ENCODE results near the gene GLDC. TPM values are rescaled to one million over a fixed set of nuclear protein-coding genes. Genes with fewer than 3 reads are reported as not detected.
"Not testable (repeated sequence)": the region's sequence is repeated elsewhere in the genome, so short reads cannot be mapped to it uniquely, and the experiment has no call there.

GLDC gene
- total RNA-seq: under 1 TPM; 0.21 to 0.79 (median 0.70) TPM
- 0.18 TPM for total RNA-seq (2013)
- 0 to 4.6 (median 0.25) reads per million in 29 experiments for total RNA-seq

DNA sequence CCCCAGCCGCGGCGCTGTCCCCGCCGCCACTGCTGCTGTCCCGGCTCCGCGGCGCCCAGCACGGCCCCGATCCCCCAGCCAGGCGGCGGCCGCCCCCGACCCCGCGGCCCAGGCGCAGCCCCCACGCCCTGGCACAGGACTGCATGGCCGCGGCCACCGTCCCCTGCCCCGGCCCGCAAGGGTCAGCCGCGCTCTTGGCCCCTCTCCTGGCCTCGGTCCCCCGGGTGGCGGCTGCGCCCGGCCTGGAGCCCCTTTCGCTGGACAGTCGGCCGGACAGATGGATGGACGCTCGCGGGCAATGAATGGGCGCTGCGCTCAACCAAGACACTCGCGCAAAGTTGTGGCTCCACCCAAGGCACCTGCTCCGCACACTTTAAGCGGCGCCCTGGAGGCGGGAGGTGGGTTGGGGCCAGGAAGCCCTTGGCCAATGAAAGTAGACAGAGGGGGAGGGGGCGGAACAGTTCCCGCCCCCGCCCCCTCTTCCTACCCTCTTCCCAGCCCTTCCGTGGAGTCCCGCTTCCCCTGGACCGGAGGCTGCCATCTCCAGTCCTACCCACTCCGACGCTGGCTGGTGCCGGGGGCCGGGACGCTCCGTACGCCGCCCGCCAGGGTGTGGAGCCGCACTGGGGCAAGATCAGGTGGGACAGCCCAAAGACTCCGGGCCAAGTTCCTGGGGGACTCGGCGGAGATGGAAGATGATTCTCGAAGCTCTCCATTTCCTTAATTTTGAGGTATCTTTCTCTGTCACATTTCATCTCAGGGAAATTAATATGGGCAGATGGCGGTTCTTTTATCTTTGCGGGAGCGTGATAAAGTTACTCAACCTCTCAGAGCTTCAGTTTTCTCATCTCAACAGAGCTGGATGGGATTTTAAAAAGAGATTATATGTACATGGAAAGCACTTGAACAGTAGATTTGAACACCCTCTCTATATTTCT is at the start of gene GLDC:
GLDC (minus strand) TSS at position 375 of the 938 bp plus-strand sequence; CDS start at position 145, 230 bp downstream.
- 4% methylated on average over 53 of the region's 68 CpGs for WGBS (ENCODE audit: insufficient coverage)
- H3K27ac Mint-ChIP-seq: peak within 1 kb of the TSS in 1 of 2 donors; percentile 76

DNA sequence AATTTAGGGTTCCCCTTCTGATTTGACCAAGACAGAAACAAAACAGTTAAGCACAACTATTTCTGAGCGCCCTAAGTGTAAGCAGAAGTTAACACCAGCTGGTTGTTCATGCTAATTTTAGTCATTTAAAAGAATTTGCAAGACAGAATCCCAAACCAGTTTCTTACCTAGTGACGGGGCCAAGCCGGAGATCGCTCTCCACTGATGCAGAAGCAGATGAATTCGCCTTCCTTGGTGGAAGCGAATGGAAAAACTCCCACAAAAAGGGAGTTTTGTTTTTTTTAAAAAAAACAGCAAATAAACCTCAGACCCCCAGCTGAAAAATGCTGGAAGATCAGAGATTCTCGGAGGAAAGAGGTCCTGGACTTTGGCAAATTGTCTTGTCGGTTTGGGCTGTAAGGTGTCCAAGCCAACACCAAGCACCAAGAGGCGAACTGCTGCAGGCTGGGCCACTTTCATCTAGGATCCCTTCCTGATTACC is 47.4 kb upstream of the GLDC start:
- POLR2A ChIA-PET: no interaction called here
- H3K4me1 Mint-ChIP-seq: peaks cover 0 to 5% (median 0%) of the 10 kb centered on the region in 3 donors
- H3K27me3 Mint-ChIP-seq: no peaks in the 10 kb centered on the region
- no peaks in the 10 kb centered on the region for H3K9me3 ChIP-seq
- H3K4me3 Mint-ChIP-seq: no peak overlapping the region
- no peak for ATAC-seq (replicated peaks in 1 of 4)
- no peak for DNase-seq
- H3K9me3 Mint-ChIP-seq: no peaks in the 10 kb centered on the region
- no peak overlapping the region for H3K27ac Mint-ChIP-seq
- no peak overlapping the region for H3K4me3 ChIP-seq (ENCODE audit: control insufficient read depth in 1 of 2, extremely low read depth in 1 of 2, low read length in 1 of 2)
- H3K4me1 ChIP-seq (ENCODE audit: control insufficient read depth in 1 of 2, extremely low read depth in 1 of 2, insufficient read depth in 2 of 2, low read length in 2 of 2): no peaks in the 10 kb centered on the region
- CTCF ChIA-PET: no interaction called here
- WGBS (ENCODE audit: insufficient coverage): 94% methylated on average over 2 of the region's 9 CpGs
- H3K36me3 Mint-ChIP-seq: peaks cover 4% of the 10 kb centered on the region
- H3K36me3 ChIP-seq (ENCODE audit: control insufficient read depth in 2 of 2, extremely low read depth in 1 of 2, insufficient read depth in 1 of 2, low read length in 1 of 2): no peaks in the 10 kb centered on the region
- no peaks in the 10 kb centered on the region for H3K27me3 ChIP-seq (replicated peaks in 1 of 2; ENCODE audit: control insufficient read depth in 2 of 2, extremely low read depth in 1 of 2, insufficient read depth in 2 of 2, low read length in 1 of 2)
- no peak overlapping the region for H3K27ac ChIP-seq (ENCODE audit: low read length)

More for the DNA sequence above, at the start of gene GLDC:
- DNase-seq (peak in 30 of 35 experiments; percentile 4 to 53 (median 24)), ATAC-seq (replicated peaks in 1 of 4) (peak; percentile 71 to 90 (median 82))
- ChIA-PET POLR2A (interaction anchor here in 1 of 2 donors (0.5 kb wide), 1 partner anchor 109 kb away, joined by 8 read pairs; no protein-coding TSS in a partner anchor), CTCF (interaction anchor here (0.6 to 0.7 kb wide), 3 partner anchors 46 to 186 kb away, joined by 3 to 4 read pairs (median 3); no protein-coding TSS in a partner anchor)
- peaks cover 44 to 59% of the 10 kb centered on the region in 2 donors for H3K27me3 Mint-ChIP-seq
- H3K36me3 Mint-ChIP-seq: no peaks in the 10 kb centered on the region
- peak within 1 kb of the TSS; percentile 76 to 88 (median 83) for H3K4me3 Mint-ChIP-seq
- peak within 1 kb of the TSS; percentile 49 to 80 for H3K4me3 ChIP-seq (ENCODE audit: control insufficient read depth in 1 of 2, extremely low read depth in 1 of 2, low read length in 1 of 2)
- peaks cover 23 to 55% of the 10 kb centered on the region in 2 experiments for H3K27me3 ChIP-seq (replicated peaks in 1 of 2; ENCODE audit: control insufficient read depth in 2 of 2, extremely low read depth in 1 of 2, insufficient read depth in 2 of 2, low read length in 1 of 2)
- H3K27ac ChIP-seq (ENCODE audit: low read length): no peak within 1 kb of the TSS
- H3K4me1 ChIP-seq (ENCODE audit: control insufficient read depth in 1 of 2, extremely low read depth in 1 of 2, insufficient read depth in 2 of 2, low read length in 2 of 2): peaks cover 11 to 25% of the 10 kb centered on the region in 2 experiments
- peaks cover 20 to 24% (median 24%) of the 10 kb centered on the region in 3 donors for H3K4me1 Mint-ChIP-seq
- H3K9me3 Mint-ChIP-seq: no peaks in the 10 kb centered on the region
- no peaks in the 10 kb centered on the region for H3K9me3 ChIP-seq
- H3K36me3 ChIP-seq (ENCODE audit: control insufficient read depth in 2 of 2, extremely low read depth in 1 of 2, insufficient read depth in 1 of 2, low read length in 1 of 2): no peaks in the 10 kb centered on the region

DNA sequence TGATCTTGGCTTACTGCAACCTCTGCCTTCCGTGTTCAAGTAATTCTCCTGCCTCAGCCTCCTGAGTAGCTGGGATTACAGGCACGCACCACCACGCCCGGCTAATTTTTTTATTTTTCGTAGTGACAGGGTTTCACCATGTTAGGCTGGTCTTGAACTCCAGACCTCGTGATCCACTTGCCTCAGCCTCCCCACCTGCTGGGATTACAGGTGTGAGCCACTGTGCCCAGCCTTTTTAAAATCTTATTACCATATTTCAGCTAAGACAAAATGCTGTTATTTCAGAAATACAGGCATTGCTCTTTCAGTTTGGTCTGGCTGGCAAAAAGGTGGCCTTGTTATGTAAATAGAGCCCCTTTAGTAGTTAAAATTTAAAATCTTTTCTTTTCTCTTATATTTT is 46.9 kb upstream of the GLDC start:
- Mint-ChIP-seq H3K36me3 (peaks cover 4% of the 10 kb centered on the region), H3K4me3 (no peak overlapping the region), H3K27me3 (no peaks in the 10 kb centered on the region), H3K9me3 (no peaks in the 10 kb centered on the region), H3K4me1 (peaks cover 0 to 5% (median 0%) of the 10 kb centered on the region in 3 donors), H3K27ac (no peak overlapping the region)
- Histone ChIP-seq H3K4me3 (ENCODE audit: control insufficient read depth in 1 of 2, extremely low read depth in 1 of 2, low read length in 1 of 2) (no peak overlapping the region), H3K27me3 (replicated peaks in 1 of 2; ENCODE audit: control insufficient read depth in 2 of 2, extremely low read depth in 1 of 2, insufficient read depth in 2 of 2, low read length in 1 of 2) (no peaks in the 10 kb centered on the region), H3K27ac (ENCODE audit: low read length) (no peak overlapping the region), H3K4me1 (ENCODE audit: control insufficient read depth in 1 of 2, extremely low read depth in 1 of 2, insufficient read depth in 2 of 2, low read length in 2 of 2) (no peaks in the 10 kb centered on the region), H3K36me3 (ENCODE audit: control insufficient read depth in 2 of 2, extremely low read depth in 1 of 2, insufficient read depth in 1 of 2, low read length in 1 of 2) (no peaks in the 10 kb centered on the region), H3K9me3 (no peaks in the 10 kb centered on the region)
- ChIA-PET CTCF (no interaction called here), POLR2A (interaction anchor here (0.5 to 0.6 kb wide), 3 partner anchors 10 to 38 kb away, joined by 4 to 7 read pairs (median 5); no protein-coding TSS in a partner anchor)
- DNase-seq (no peak), ATAC-seq (replicated peaks in 1 of 4) (no peak)
- WGBS (ENCODE audit: insufficient coverage): 100% methylated on average over 6 of the region's 6 CpGs

DNA sequence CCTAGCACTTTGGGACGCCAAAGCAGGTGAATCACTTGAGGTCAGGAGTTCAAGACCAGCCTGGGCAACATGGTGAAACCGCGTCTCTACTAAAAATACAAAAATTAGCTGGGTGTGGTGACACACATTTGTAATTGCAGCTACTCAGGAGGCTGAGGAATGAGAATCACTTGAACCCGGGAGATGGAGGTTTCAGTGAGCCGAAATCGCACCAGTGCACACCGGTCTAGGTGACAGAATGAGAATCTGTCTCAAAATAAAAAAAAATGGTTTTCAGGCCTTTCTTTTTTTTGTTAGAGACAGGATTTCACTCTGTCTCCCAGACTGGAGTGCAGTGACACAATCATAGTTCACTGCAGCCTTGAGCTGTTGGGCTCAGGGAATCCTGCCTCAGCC is 45.1 kb upstream of the GLDC start:
- H3K4me1 Mint-ChIP-seq: peaks cover 0 to 10% (median 0%) of the 10 kb centered on the region in 3 donors
- H3K27ac Mint-ChIP-seq; H3K27me3 ChIP-seq (replicated peaks in 1 of 2; ENCODE audit: control insufficient read depth in 2 of 2, extremely low read depth in 1 of 2, insufficient read depth in 2 of 2, low read length in 1 of 2); DNase-seq; H3K4me3 Mint-ChIP-seq; H3K4me1 ChIP-seq (ENCODE audit: control insufficient read depth in 1 of 2, extremely low read depth in 1 of 2, insufficient read depth in 2 of 2, low read length in 2 of 2); H3K36me3 Mint-ChIP-seq; ATAC-seq (replicated peaks in 1 of 4); H3K4me3 ChIP-seq (ENCODE audit: control insufficient read depth in 1 of 2, extremely low read depth in 1 of 2, low read length in 1 of 2); H3K27ac ChIP-seq (ENCODE audit: low read length); H3K27me3 Mint-ChIP-seq; CTCF ChIA-PET; POLR2A ChIA-PET; H3K9me3 ChIP-seq; H3K9me3 Mint-ChIP-seq; H3K36me3 ChIP-seq (ENCODE audit: control insufficient read depth in 2 of 2, extremely low read depth in 1 of 2, insufficient read depth in 1 of 2, low read length in 1 of 2): not testable (repeated sequence)
- 90% methylated on average over 4 of the region's 7 CpGs for WGBS (ENCODE audit: insufficient coverage)

DNA sequence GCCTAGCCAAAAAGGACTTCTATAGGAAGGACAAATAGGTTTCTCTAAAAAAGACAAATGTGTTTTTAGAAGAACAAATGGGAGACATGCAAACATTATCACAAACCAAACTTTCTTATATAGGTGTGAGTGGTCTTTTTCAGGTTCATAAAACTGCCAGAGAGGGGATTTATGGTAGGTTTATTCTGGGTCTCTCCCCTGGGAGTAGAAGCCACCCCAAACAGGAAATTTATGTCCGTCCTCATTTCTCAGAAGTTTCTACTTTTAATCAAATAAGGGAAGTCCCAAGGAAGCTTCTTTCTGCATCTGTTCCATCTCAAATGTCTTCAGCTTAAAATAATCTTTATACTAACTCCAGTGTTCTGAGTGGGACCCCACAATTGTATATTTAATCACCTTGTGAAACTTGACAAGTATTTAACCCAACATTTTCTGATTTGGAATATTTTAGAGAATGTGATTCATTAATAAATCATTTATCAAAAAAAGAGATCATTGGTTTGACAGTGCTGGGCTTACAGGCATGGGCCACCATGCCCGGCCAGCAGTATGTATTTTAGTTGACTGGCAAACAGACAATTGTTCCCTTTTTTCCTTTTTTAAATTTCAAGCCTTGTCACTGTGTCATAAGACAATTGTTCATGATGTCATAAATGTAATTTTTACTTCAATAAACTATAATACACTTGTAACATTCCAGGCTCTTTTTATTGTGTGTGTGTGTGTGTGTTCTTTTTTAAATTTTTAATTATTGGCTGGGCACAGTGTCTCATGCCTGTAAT is 44.6 kb upstream of the GLDC start:
- DNase-seq: no peak
- no CpG with 5 or more reads among the region's 2 CpGs for WGBS (ENCODE audit: insufficient coverage)
- H3K27me3 ChIP-seq (replicated peaks in 1 of 2; ENCODE audit: control insufficient read depth in 2 of 2, extremely low read depth in 1 of 2, insufficient read depth in 2 of 2, low read length in 1 of 2): no peaks in the 10 kb centered on the region
- ChIA-PET CTCF (no interaction called here), POLR2A (interaction anchor here in 1 of 2 donors (0.6 kb wide), 1 partner anchor 8 kb away, joined by 9 read pairs; no protein-coding TSS in a partner anchor)
- peaks cover 0 to 10% (median 0%) of the 10 kb centered on the region in 3 donors for H3K4me1 Mint-ChIP-seq
- no peaks in the 10 kb centered on the region for H3K9me3 ChIP-seq
- no peak overlapping the region for H3K4me3 ChIP-seq (ENCODE audit: control insufficient read depth in 1 of 2, extremely low read depth in 1 of 2, low read length in 1 of 2)
- ATAC-seq (replicated peaks in 1 of 4): no peak
- peak overlapping the region in 1 of 2 donors; percentile 16 for H3K27ac Mint-ChIP-seq
- H3K36me3 ChIP-seq (ENCODE audit: control insufficient read depth in 2 of 2, extremely low read depth in 1 of 2, insufficient read depth in 1 of 2, low read length in 1 of 2): no peaks in the 10 kb centered on the region
- no peaks in the 10 kb centered on the region for H3K9me3 Mint-ChIP-seq
- H3K36me3 Mint-ChIP-seq: peaks cover 4% of the 10 kb centered on the region
- H3K27me3 Mint-ChIP-seq: no peaks in the 10 kb centered on the region
- H3K27ac ChIP-seq (ENCODE audit: low read length): no peak overlapping the region
- H3K4me1 ChIP-seq (ENCODE audit: control insufficient read depth in 1 of 2, extremely low read depth in 1 of 2, insufficient read depth in 2 of 2, low read length in 2 of 2): no peaks in the 10 kb centered on the region
- H3K4me3 Mint-ChIP-seq: no peak overlapping the region

DNA sequence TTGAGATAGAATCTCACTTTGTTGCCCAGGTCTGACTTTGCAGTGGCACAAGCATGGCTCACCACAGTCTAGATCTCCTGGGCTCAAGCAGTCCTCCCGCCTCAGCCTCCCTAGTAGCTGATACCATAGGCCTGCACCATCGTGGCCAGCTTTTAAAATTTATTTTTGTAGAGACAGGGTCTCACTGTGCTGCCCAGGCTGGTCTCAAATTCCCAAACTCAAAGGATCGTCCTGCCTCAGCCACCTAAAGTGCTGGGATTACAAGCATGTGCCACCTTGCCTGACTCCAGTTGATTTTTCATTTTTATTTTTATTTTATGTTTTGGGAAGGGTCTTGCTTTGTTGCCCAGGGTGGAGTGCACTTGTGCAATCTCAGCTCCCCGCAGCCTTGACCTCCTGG is 41.7 kb upstream of the GLDC start:
- DNase-seq: no peak
- ChIA-PET CTCF (interaction anchor here in 1 of 2 donors (1.3 kb wide), 1 partner anchor 73 kb away, joined by 3 read pairs; no protein-coding TSS in a partner anchor), POLR2A (interaction anchor here in 1 of 2 donors (0.7 kb wide), 1 partner anchor 972 kb away, joined by 9 read pairs; no protein-coding TSS in a partner anchor)
- 100% methylated on average over 3 of the region's 4 CpGs for WGBS (ENCODE audit: insufficient coverage)
- H3K9me3 ChIP-seq: no peaks in the 10 kb centered on the region
- H3K27me3 ChIP-seq (replicated peaks in 1 of 2; ENCODE audit: control insufficient read depth in 2 of 2, extremely low read depth in 1 of 2, insufficient read depth in 2 of 2, low read length in 1 of 2): no peaks in the 10 kb centered on the region
- no peaks in the 10 kb centered on the region for H3K36me3 ChIP-seq (ENCODE audit: control insufficient read depth in 2 of 2, extremely low read depth in 1 of 2, insufficient read depth in 1 of 2, low read length in 1 of 2)
- no peaks in the 10 kb centered on the region for H3K27me3 Mint-ChIP-seq
- no peak overlapping the region for H3K27ac ChIP-seq (ENCODE audit: low read length)
- no peak for ATAC-seq (replicated peaks in 1 of 4)
- H3K27ac Mint-ChIP-seq: no peak overlapping the region
- H3K4me1 Mint-ChIP-seq: peaks cover 11 to 20% (median 13%) of the 10 kb centered on the region in 3 donors
- H3K4me3 ChIP-seq (ENCODE audit: control insufficient read depth in 1 of 2, extremely low read depth in 1 of 2, low read length in 1 of 2): no peak overlapping the region
- no peak overlapping the region for H3K4me3 Mint-ChIP-seq
- peaks cover 5 to 6% of the 10 kb centered on the region in 2 experiments for H3K4me1 ChIP-seq (ENCODE audit: control insufficient read depth in 1 of 2, extremely low read depth in 1 of 2, insufficient read depth in 2 of 2, low read length in 2 of 2)
- no peaks in the 10 kb centered on the region for H3K9me3 Mint-ChIP-seq
- H3K36me3 Mint-ChIP-seq: peaks cover 4% of the 10 kb centered on the region

Measured in T-cell (primary cell).